Erythroblast (primary cell): ENCODE results near the gene ZNF507.

Experiments
- GATA1 ChIP-seq: IDR thresholded peaks from 2 replicates; pipeline ENCODE4 v1.6.1; 2011; ENCODE audit warnings: low read depth, mild to moderate bottlenecking, control low read depth, low read length, moderate library complexity
- POLR2A ChIP-seq: IDR thresholded peaks from 2 replicates; pipeline ENCODE4 v1.6.1; 2011; ENCODE audit warnings: mild to moderate bottlenecking, low read length

DNA sequence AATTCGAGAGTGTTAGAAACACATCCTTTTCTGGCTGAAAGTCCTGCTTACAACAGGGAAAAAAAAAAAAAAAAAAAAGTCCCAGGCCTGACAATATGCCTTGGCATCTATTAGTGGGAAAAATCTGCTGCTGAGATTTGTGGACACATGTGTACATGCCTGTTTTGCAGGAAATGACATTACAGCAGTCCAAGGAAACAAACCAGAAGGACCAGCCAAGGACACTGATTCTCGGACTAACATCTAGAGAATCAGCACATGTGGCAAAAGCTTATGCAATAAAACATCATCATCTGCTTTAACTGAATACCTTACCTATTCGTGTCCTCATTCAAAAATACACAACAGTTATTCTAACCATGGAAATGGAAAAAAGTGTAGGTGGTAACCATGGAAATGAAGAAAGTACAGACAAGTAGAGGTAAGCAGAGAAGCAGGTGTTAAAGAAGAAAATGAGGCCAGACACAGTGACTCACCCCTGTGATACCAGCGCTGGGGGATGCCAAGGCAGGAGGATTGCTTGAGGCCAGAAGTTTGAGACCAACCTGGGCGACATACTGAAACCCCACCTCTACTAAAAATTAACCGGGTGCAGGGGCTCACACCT lies 50.7 kb downstream of the ZNF507 start:
- TF ChIP-seq POLR2A, result no peak
- no peak for TF ChIP-seq GATA1
